HUES64 (cell line): ENCODE measurements around the gene PPT2.

Experiments used
- H3K27ac ChIP-seq: 2 replicates; pipeline ENCODE4 v1.7.0; 2013; ENCODE audit warnings: low read depth, low read length, inconsistent platforms
- H3K27me3 ChIP-seq: 2 replicates; pipeline ENCODE4 v1.6.1; 2013; ENCODE audit warnings: mild to moderate bottlenecking, low read length; ENCODE audit not compliant: insufficient read depth
- H3K36me3 ChIP-seq: 2 replicates; pipeline ENCODE4 v1.6.1; 2013; ENCODE audit warnings: mild to moderate bottlenecking, low read length; ENCODE audit not compliant: insufficient read depth
- H3K4me1 ChIP-seq: 2 replicates; pipeline ENCODE4 v1.6.1; 2013; ENCODE audit warnings: mild to moderate bottlenecking, low read length, moderate library complexity; ENCODE audit not compliant: insufficient read depth
- H3K4me3 ChIP-seq: 2 replicates; pipeline ENCODE4 v1.5.1; 2013; ENCODE audit warnings: mild to moderate bottlenecking, low read length, moderate library complexity
- H3K9ac ChIP-seq: 2 replicates; pipeline ENCODE4 v1.6.1; 2013; ENCODE audit warnings: mild to moderate bottlenecking, low read depth, low read length
- H3K9me3 ChIP-seq: 2 replicates; pipeline ENCODE4 v1.6.1; 2013; ENCODE audit warnings: low read depth, low read length; ENCODE audit not compliant: insufficient read depth
- WGBS: fragments of 150-250, 120-280 bp; methylation state at CpG from one replicate; pipeline ENCODE4 v1.1.7; 2013; ENCODE audit warnings: missing lambda C conversion rate; 5-methylcytosine and 5-hydroxymethylcytosine counted together

The PPT2 gene

DNA sequence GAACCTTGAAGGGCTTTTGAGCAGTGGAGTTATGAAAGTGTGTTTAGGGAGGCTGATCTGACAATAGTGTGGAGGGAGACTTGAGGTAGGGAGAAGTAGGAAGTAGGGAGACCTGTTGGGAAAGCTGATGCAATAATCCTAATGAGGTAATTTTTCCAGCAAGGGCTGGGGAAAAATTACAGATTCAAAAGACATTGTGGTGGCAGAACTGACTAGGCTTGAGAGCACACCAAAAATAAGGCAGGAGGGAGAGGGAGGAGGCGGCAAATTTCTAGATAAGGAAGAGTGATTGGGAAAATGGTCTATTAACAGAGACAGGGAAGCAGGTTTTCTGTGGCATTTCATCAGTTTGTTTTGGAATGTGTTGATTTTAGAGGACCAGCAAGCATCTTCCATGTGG is 7.7 kb upstream of the PPT2 start:
- 77% methylated on average over 1 of the region's 1 CpG for WGBS

GRCh38 chr6:32146687-32147086 is 7.3 kb upstream of the PPT2 start:
- H3K27me3 ChIP-seq, result peaks cover 17% of the 10 kb centered on the region
- WGBS, result 39% methylated on average over 4 of the region's 4 CpGs
- no peaks in the 10 kb centered on the region for H3K36me3 ChIP-seq
- no peaks in the 10 kb centered on the region for H3K9me3 ChIP-seq
- H3K9ac ChIP-seq, result peak overlapping the region; percentile 24; the same call in 1 of the 2 replicates
- H3K4me1 ChIP-seq, result peaks cover 11% of the 10 kb centered on the region; the same call in 1 of the 2 replicates
- no peak overlapping the region; the same call in 1 of the 2 replicates for H3K4me3 ChIP-seq
- no peak overlapping the region for H3K27ac ChIP-seq

More for the DNA sequence above, 7.7 kb upstream of the PPT2 start:
- Histone ChIP-seq H3K9ac (peak overlapping the region; percentile 24; the same call in 1 of the 2 replicates), H3K4me1 (peaks cover 11% of the 10 kb centered on the region; the same call in 1 of the 2 replicates), H3K36me3 (no peaks in the 10 kb centered on the region), H3K27me3 (peaks cover 15% of the 10 kb centered on the region), H3K9me3 (no peaks in the 10 kb centered on the region), H3K27ac (no peak overlapping the region), H3K4me3 (no peak overlapping the region; the same call in 1 of the 2 replicates)

GRCh38 chr6:32147401-32148132 is 6.4 kb upstream of the PPT2 start:
- Histone ChIP-seq H3K27me3 (peaks cover 24% of the 10 kb centered on the region), H3K9me3 (no peaks in the 10 kb centered on the region), H3K4me3 (no peak overlapping the region), H3K9ac (no peak overlapping the region), H3K4me1 (peaks cover 18% of the 10 kb centered on the region), H3K36me3 (no peaks in the 10 kb centered on the region), H3K27ac (no peak overlapping the region)
- WGBS, result 98% methylated on average over 4 of the region's 4 CpGs

DNA sequence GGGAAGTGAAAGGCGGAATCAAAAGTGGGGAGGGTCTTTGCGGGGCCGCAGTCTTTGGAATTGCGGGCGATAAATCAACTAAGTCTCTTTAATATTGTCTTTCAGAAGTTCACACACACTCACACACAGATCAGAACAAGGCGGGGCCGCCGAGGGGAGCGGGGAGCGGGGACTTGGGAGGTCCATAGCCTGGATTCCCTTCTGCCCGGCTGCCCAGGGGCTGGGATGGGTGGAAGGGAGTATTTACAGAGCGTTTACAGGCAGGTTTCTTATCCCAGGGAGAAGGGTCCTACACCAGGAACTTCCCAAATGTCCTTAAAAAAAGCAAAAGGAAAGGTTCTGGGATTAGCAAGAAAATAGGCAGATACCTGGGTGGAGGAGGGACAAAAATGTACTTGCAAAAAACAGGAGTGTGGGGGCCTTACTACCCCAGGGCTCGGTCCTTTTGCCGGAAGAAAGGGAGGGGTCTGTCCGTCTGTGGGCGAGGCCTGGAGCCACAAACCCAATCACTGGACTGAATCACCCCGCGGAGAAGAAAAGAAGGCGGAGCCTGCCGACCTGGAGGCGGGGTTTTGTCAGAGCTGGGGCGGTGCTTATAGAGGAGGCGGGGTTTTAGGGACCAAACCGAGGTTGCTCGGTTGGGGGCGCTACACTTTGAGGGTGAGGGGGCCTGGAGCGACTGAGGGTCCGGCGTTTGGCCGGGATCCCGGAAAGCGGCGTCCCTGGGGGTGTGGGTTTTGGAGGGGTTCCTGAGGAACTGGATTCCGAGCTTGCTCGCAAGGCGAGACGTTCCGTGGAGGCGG is 5.5 kb upstream of the PPT2 start:
- H3K4me1 ChIP-seq, result peaks cover 19% of the 10 kb centered on the region
- no peaks in the 10 kb centered on the region for H3K36me3 ChIP-seq
- H3K27ac ChIP-seq, result no peak overlapping the region
- 89% methylated on average over 38 of the region's 39 CpGs for WGBS
- peaks cover 24% of the 10 kb centered on the region for H3K27me3 ChIP-seq
- H3K4me3 ChIP-seq, result peak overlapping the region; percentile 31; the same call in 1 of the 2 replicates
- H3K9me3 ChIP-seq, result no peaks in the 10 kb centered on the region
- H3K9ac ChIP-seq, result no peak overlapping the region

- H3K4me3 ChIP-seq, result no peak overlapping the region
- 95% methylated on average over 47 of the region's 47 CpGs for WGBS
Observed at GRCh38 chr6:32149092-32149755, 4.7 kb upstream of the PPT2 start.

DNA sequence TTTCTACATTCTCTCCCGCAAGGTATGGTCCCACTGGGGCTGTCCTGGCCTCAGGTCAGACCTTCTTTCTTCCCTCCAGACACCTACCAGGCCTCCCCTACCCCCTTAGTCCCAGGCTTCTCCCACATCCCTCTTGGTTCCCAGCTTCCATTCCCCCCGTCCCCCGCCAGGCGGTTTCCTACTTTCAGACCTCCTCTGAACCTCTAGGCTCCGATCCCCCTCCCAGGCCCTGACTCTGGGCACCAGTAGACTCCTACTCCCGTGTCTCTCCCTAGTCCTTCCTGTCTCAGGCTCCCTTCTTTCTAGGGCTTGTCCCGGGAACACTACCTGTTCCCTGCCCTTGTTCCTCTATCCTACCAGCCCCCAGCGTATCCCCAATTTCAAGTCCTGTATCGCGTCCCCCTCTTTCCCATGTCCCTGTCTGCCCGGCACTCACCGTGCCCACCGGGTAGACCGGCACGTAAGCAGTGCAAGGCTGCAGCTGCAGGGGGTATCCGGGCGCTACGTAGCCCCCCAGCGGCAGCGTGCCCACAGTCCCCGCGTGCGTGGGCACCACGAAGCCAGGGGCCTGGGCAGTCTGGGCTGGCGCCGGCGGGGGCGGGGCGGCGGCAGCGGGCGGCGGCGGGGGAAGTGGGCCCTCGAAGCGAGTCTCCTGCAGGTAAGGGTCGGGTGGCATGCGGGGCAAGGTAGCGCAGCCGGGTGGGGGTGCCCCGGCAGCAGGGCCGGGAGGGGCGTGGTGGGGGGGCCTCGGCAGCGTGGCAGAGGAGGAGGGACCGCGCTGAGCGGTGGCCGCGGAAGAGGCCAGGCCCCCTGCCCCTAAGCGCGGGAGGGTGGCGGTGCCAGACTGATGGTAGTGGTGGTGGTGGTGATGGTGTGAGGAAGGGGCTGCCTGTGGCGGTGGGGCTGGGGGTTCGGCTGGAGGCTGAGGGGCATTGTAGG is 3.7 kb upstream of the PPT2 start:
- no peaks in the 10 kb centered on the region for H3K9me3 ChIP-seq
- peaks cover 19% of the 10 kb centered on the region for H3K4me1 ChIP-seq
- WGBS, result 52% methylated on average over 55 of the region's 55 CpGs
- H3K9ac ChIP-seq, result no peak overlapping the region
- H3K4me3 ChIP-seq, result peak overlapping the region; percentile 47
- H3K27ac ChIP-seq, result no peak overlapping the region
- H3K36me3 ChIP-seq, result no peaks in the 10 kb centered on the region
- peaks cover 24% of the 10 kb centered on the region for H3K27me3 ChIP-seq

More at GRCh38 chr6:32149092-32149755, 4.7 kb upstream of the PPT2 start:
- Histone ChIP-seq H3K27ac (no peak overlapping the region), H3K9ac (no peak overlapping the region), H3K9me3 (no peaks in the 10 kb centered on the region), H3K4me1 (peaks cover 19% of the 10 kb centered on the region), H3K36me3 (no peaks in the 10 kb centered on the region), H3K27me3 (peaks cover 24% of the 10 kb centered on the region)

DNA sequence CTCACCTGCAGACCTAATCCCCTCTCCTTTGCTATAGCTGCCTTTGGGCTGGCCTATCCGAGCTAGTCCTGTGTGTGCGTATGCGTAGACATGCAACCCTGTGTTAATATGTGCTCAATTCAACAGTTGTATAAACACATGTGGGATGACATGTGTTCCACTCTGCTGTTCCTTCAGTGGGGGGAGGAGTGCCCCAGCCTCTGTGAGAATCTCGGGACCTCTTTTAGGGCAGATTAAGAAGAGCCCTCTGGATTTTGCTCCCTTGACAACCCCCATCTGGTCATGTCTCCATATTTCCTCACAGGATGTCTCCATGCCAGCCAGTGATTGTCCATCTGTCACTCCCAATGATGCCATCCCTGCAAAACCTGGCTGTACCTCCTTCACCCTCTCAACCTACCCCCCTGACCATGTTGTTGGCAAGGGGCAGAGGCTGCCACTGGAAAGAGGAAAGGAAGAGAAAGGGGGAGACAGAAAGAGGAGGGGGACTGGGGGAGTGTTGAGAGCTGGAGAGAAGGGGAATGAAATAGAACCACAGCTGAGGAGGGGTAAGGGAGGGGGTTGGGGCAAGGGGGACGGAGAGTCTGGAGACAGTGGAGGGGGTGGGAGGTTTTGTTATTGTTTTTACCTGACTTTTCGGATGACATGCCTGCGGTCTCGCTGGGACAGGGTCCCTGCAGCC is 2.6 kb upstream of the PPT2 start:
- no peak overlapping the region for H3K9ac ChIP-seq
- WGBS, result 34% methylated on average over 8 of the region's 8 CpGs
- no peak overlapping the region for H3K27ac ChIP-seq
- peaks cover 24% of the 10 kb centered on the region for H3K27me3 ChIP-seq
- peaks cover 14% of the 10 kb centered on the region for H3K4me1 ChIP-seq
- peaks cover 5% of the 10 kb centered on the region for H3K36me3 ChIP-seq
- no peak overlapping the region; the same call in none of the 2 replicates for H3K4me3 ChIP-seq
- no peaks in the 10 kb centered on the region for H3K9me3 ChIP-seq

DNA sequence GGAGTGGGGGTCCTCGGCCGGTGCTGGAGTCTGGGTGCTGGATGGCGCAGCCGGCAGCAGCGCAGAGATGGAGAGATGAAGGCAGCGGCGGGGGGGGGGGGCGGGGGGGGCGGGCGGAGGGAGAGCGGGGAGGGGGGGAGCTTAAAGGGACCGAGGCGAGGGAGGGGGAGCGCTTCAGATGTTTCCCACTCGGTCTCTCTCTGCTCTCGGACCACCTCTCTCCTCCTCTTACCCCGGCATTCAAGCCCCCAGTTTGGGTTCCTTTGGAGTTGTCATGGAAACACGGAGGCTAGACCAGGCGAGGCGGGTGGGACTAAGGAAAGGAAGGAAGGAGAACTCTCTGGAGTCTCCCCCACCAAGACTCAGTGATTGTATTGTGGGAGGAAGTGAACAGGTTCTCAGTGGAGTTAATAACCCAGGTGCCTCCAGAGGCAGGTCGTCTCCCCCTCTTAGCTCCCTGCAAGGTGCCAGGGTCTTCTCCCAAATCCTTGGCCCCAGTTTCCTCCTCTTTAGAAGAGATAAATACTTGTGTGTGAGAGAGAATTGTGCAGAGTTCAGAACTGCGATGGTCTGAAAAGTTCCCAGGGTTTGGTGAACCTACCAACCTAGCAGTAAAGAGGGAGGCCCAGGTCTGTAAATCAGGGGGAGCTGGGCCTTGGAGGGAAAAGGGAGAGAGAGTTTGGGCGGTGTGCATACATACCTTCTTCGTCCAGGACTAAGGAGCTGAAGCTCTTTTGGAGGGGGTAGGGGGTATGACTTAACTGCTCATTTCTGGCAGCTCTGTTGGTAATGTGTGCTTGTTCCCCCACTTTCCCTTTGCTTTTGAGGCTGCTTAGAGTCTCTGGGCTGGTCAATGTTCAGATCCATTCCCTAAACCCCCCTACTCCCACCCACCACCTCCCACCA is 1.8 kb upstream of the PPT2 start, which contains the start of gene PRRT1:
TSS of gene PRRT1 (minus strand) at position 77 of the 906 bp plus-strand sequence. CDS start 112 bp downstream, outside the sequence.
- Histone ChIP-seq H3K36me3 (peaks cover 13% of the 10 kb centered on the region), H3K9me3 (no peaks in the 10 kb centered on the region), H3K27me3 (peaks cover 24% of the 10 kb centered on the region), H3K4me1 (peaks cover 8% of the 10 kb centered on the region), H3K9ac (peak within 1 kb of the TSS; percentile 87; the same call in 1 of the 2 replicates), H3K27ac (peak within 1 kb of the TSS; percentile 92; the same call in 1 of the 2 replicates), H3K4me3 (peak within 1 kb of the TSS; percentile 92)
- 10% methylated on average over 9 of the region's 24 CpGs for WGBS
